Hepatocyte (in vitro differentiated cells): Measurements from ENCODE around the gene CITED4.

Source experiments
- EZH2 ChIP-seq: fragments of 200-600 bp; sonication (generic); IDR thresholded peaks from 2 replicates; pipeline ENCODE4 v1.6.1; 2016; ENCODE audit warnings: antibody characterized with exemption, mild to moderate bottlenecking, borderline replicate concordance
- TF ChIP-seq, protein P1 (sequence below): fragments of 200-600 bp; sonication (generic); IDR thresholded peaks from 2 replicates; pipeline ENCODE4 v1.5.1; 2016; ENCODE audit warnings: antibody characterized with exemption, mild to moderate bottlenecking; ENCODE audit not compliant: poor library complexity

DNA sequence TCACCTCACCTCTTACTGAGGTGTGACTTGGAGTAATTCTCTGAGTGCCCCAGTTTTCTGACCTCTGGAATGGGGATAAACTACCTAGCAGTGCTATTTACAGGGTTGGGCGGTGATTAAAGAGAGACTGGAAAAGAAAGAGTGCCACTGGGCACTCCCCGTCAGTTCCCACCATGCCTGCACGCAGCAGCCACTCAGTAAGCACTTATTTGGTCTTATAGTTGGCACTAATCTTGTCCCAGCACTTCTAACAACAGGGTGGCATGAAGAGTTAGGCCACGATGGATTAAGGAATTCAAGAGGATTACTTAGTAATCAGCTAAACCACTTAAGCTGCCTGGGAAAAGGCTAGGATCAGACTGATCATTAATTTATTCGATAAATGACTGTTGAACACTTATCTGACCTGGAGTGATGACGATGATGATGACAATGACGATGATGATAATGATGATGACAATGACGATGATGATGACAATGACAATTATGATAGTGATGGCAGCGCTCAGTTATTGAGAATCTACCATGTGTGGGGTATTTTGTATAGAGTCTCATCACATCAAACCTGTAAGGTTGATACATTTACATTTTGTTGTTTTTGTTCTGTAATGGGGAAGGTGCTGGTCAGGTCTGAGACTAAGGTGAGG, 5.4 kb downstream of the CITED4 start:
- TF ChIP-seq EZH2 = no peak
- TF ChIP-seq, protein P1, sequence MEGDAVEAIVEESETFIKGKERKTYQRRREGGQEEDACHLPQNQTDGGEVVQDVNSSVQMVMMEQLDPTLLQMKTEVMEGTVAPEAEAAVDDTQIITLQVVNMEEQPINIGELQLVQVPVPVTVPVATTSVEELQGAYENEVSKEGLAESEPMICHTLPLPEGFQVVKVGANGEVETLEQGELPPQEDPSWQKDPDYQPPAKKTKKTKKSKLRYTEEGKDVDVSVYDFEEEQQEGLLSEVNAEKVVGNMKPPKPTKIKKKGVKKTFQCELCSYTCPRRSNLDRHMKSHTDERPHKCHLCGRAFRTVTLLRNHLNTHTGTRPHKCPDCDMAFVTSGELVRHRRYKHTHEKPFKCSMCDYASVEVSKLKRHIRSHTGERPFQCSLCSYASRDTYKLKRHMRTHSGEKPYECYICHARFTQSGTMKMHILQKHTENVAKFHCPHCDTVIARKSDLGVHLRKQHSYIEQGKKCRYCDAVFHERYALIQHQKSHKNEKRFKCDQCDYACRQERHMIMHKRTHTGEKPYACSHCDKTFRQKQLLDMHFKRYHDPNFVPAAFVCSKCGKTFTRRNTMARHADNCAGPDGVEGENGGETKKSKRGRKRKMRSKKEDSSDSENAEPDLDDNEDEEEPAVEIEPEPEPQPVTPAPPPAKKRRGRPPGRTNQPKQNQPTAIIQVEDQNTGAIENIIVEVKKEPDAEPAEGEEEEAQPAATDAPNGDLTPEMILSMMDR = no peak
